ENCODE data around the gene ARHGAP12. TPM values are rescaled to one million over a fixed set of nuclear protein-coding genes. Genes with fewer than 3 reads are reported as not detected.

Gene ARHGAP12
- total and polyA plus RNA-seq, 2 experiments from 2014 or later = 20.1 to 43.3 TPM

- in situ Hi-C loops (cut with MboI) = no loop called here
- peaks cover 9% of the 10 kb centered on the region; the same call in 1 of the 2 replicates for H4K20me1 ChIP-seq (ENCODE audit: insufficient read depth)
- no peak for TF ChIP-seq EZH2 (IDR thresholded peaks at IDR 0.05; ENCODE audit: insufficient read depth, poor library complexity, severe bottlenecking)
- TF ChIP-seq EZH2phosphoT487 (IDR thresholded peaks at IDR 0.05; ENCODE audit: insufficient read depth, low read depth) = no peak
These were observed 7.6 kb downstream of the ARHGAP12 start for GRCh38 chr10:31921031-31921430.

GRCh38 chr10:31920538-31920937 lies 8.1 kb downstream of the ARHGAP12 start:
- no peak overlapping the region for H3K9ac ChIP-seq
- no peaks in the 10 kb centered on the region for H3K9me2 ChIP-seq (ENCODE audit: insufficient read depth)
- H4K20me1 ChIP-seq (ENCODE audit: insufficient read depth) = peaks cover 8% of the 10 kb centered on the region; the same call in 1 of the 2 replicates
- no peaks in the 10 kb centered on the region for H3K27me3 ChIP-seq (replicated peaks; ENCODE audit: insufficient read depth)
- DNase-seq = no peak
- 96 to 98% methylated on average over 2 of the region's 2 CpGs for WGBS, 2 experiments (ENCODE audit: low coverage in 1 of 2, low lambda C conversion rate in 2 of 2, missing lambda C conversion rate in 2 of 2)
- H3K4me2 ChIP-seq (ENCODE audit: unreplicated experiment) = no peak overlapping the region
- H3K4me3 ChIP-seq = no peak overlapping the region
- no peak overlapping the region for H3K27ac ChIP-seq
- no peaks in the 10 kb centered on the region for H3K36me3 ChIP-seq (ENCODE audit: low read depth)
- in situ Hi-C loops (cut with MboI) = no loop called here
- H3K4me1 ChIP-seq (ENCODE audit: insufficient read depth) = peaks cover 9% of the 10 kb centered on the region; the same call in 1 of the 2 replicates
- H3F3A ChIP-seq (ENCODE audit: insufficient read depth) = no peaks in the 10 kb centered on the region; the same call in 1 of the 2 replicates
- peaks cover 100% of the 10 kb centered on the region for H3K79me2 ChIP-seq (ENCODE audit: insufficient read depth)
- H3K9me3 ChIP-seq (ENCODE audit: low read depth) = no peaks in the 10 kb centered on the region
- no peak overlapping the region for H2AFZ ChIP-seq
- TF ChIP-seq EZH2phosphoT487 (IDR thresholded peaks at IDR 0.05; ENCODE audit: insufficient read depth, low read depth) (no peak), EZH2 (IDR thresholded peaks at IDR 0.05; ENCODE audit: insufficient read depth, poor library complexity, severe bottlenecking) (no peak)

More at GRCh38 chr10:31921031-31921430, 7.6 kb downstream of the ARHGAP12 start:
- peaks cover 100% of the 10 kb centered on the region for H3K79me2 ChIP-seq (ENCODE audit: insufficient read depth)
- no peaks in the 10 kb centered on the region for H3K36me3 ChIP-seq (ENCODE audit: low read depth)
- no peak overlapping the region for H3K27ac ChIP-seq
- H3K27me3 ChIP-seq (replicated peaks; ENCODE audit: insufficient read depth) = no peaks in the 10 kb centered on the region
- no peaks in the 10 kb centered on the region for H3K9me3 ChIP-seq (ENCODE audit: low read depth)
- no peak overlapping the region for H2AFZ ChIP-seq
- no peak overlapping the region for H3K4me3 ChIP-seq
- H3K9me2 ChIP-seq (ENCODE audit: insufficient read depth) = no peaks in the 10 kb centered on the region
- H3K9ac ChIP-seq = no peak overlapping the region
- H3K4me1 ChIP-seq (ENCODE audit: insufficient read depth) = peaks cover 14% of the 10 kb centered on the region
- DNase-seq = no peak
- WGBS, 2 experiments (ENCODE audit: low coverage in 1 of 2, low lambda C conversion rate in 2 of 2, missing lambda C conversion rate in 2 of 2) = 22 to 24% methylated on average over 4 of the region's 4 CpGs
- H3F3A ChIP-seq (ENCODE audit: insufficient read depth) = no peaks in the 10 kb centered on the region; the same call in 1 of the 2 replicates
- no peak overlapping the region for H3K4me2 ChIP-seq (ENCODE audit: unreplicated experiment)

GRCh38 chr10:31918671-31919409 lies 9.8 kb downstream of the ARHGAP12 start:
- Histone ChIP-seq H3K27me3 (replicated peaks; ENCODE audit: insufficient read depth) (no peaks in the 10 kb centered on the region), H3K4me1 (ENCODE audit: insufficient read depth) (peaks cover 6% of the 10 kb centered on the region), H3F3A (ENCODE audit: insufficient read depth) (no peaks in the 10 kb centered on the region; the same call in 1 of the 2 replicates), H3K4me3 (no peak overlapping the region), H3K4me2 (ENCODE audit: unreplicated experiment) (no peak overlapping the region), H3K79me2 (ENCODE audit: insufficient read depth) (peaks cover 100% of the 10 kb centered on the region), H3K9me3 (ENCODE audit: low read depth) (no peaks in the 10 kb centered on the region), H4K20me1 (ENCODE audit: insufficient read depth) (peaks cover 3% of the 10 kb centered on the region; the same call in 1 of the 2 replicates), H2AFZ (no peak overlapping the region), H3K9ac (no peak overlapping the region), H3K9me2 (ENCODE audit: insufficient read depth) (no peaks in the 10 kb centered on the region), H3K27ac (no peak overlapping the region), H3K36me3 (ENCODE audit: low read depth) (no peaks in the 10 kb centered on the region)
- WGBS, 2 experiments (ENCODE audit: low coverage in 1 of 2, low lambda C conversion rate in 2 of 2, missing lambda C conversion rate in 2 of 2) = 95 to 99% methylated on average over 2 of the region's 2 CpGs
- TF ChIP-seq EZH2 (IDR thresholded peaks at IDR 0.05; ENCODE audit: insufficient read depth, poor library complexity, severe bottlenecking) (no peak), EZH2phosphoT487 (IDR thresholded peaks at IDR 0.05; ENCODE audit: insufficient read depth, low read depth) (no peak)
- in situ Hi-C loops (cut with MboI) = no loop called here
- no peak for DNase-seq

- Histone ChIP-seq H3K27ac (no peak overlapping the region), H3K36me3 (ENCODE audit: low read depth) (no peaks in the 10 kb centered on the region), H4K20me1 (ENCODE audit: insufficient read depth) (peaks cover 4% of the 10 kb centered on the region; the same call in 1 of the 2 replicates), H3F3A (ENCODE audit: insufficient read depth) (peaks cover 16% of the 10 kb centered on the region), H3K27me3 (replicated peaks; ENCODE audit: insufficient read depth) (no peaks in the 10 kb centered on the region), H3K9me3 (ENCODE audit: low read depth) (no peaks in the 10 kb centered on the region), H3K9me2 (ENCODE audit: insufficient read depth) (no peaks in the 10 kb centered on the region), H3K4me2 (ENCODE audit: unreplicated experiment) (no peak overlapping the region), H3K9ac (no peak overlapping the region), H3K4me1 (ENCODE audit: insufficient read depth) (peaks cover 27% of the 10 kb centered on the region), H2AFZ (no peak overlapping the region), H3K79me2 (ENCODE audit: insufficient read depth) (peaks cover 100% of the 10 kb centered on the region), H3K4me3 (no peak overlapping the region)
- TF ChIP-seq EZH2 (IDR thresholded peaks at IDR 0.05; ENCODE audit: insufficient read depth, poor library complexity, severe bottlenecking) (no peak), EZH2phosphoT487 (IDR thresholded peaks at IDR 0.05; ENCODE audit: insufficient read depth, low read depth) (no peak)
- DNase-seq = no peak
- WGBS, 2 experiments (ENCODE audit: low coverage in 1 of 2, low lambda C conversion rate in 2 of 2, missing lambda C conversion rate in 2 of 2) = 95 to 100% methylated on average over 2 of the region's 2 CpGs
- in situ Hi-C loops (cut with MboI) = no loop called here
These were observed 14.3 kb downstream of the ARHGAP12 start for GRCh38 chr10:31914370-31914769.
